Measurements from ENCODE around the gene DRC1. TPM values are rescaled to one million over a fixed set of nuclear protein-coding genes. Genes with fewer than 3 reads are reported as not detected.

Gene DRC1
- total RNA-seq, 1 experiment from 2014 or later = not detected

DNA sequence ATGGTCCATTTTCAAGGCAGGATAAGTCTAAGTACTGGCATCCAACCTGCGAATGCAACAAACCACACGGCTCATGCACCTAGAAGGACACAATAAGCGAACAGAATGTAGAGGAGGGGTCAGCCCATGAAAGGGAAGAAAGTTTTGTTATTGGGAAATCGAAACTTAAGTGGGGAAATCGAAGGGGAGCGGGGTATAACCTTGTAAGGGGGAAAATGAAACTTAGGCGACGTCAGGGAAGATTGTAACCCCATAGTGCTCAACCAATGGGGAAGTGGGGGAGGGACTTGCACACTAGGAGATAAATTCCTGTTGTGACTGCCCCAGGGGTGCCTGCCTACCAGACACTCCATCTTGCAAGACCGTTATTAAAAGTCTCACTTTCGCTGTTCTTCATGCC lies 91.8 kb downstream of the DRC1 start:
- no peaks in the 10 kb centered on the region for H3K9me3 Mint-ChIP-seq
- peaks cover 21 to 26% of the 10 kb centered on the region in 2 experiments for H3K4me1 Mint-ChIP-seq
- Histone ChIP-seq H3K14ac (ENCODE audit: insufficient read depth, low read length) (no peak overlapping the region), H4K91ac (ENCODE audit: insufficient read length, low read depth, low read length) (no peak overlapping the region), H3K27ac (ENCODE audit: insufficient read length, low read depth, low read length) (no peak overlapping the region), H4K8ac (replicated peaks; ENCODE audit: insufficient read length, low read depth, low read length) (no peak overlapping the region), H3K27me3 (ENCODE audit: insufficient read depth, low read length) (0 out of 2 replicates have a peak, but pooled peaks cover under 1% of the 10 kb centered on the region), H2AK5ac (ENCODE audit: insufficient read length, low read length) (no peak overlapping the region), H3K4ac (ENCODE audit: low read depth, low read length) (no peak overlapping the region), H2BK15ac (ENCODE audit: low read depth, low read length) (no peak overlapping the region), H2BK20ac (ENCODE audit: low read depth, low read length, poor library complexity, severe bottlenecking) (no peak overlapping the region), H3K79me2 (ENCODE audit: insufficient read depth, low read length) (no peaks in the 10 kb centered on the region), H3T11ph (ENCODE audit: low read length) (no peak overlapping the region), H3K4me1 (ENCODE audit: insufficient read depth, low read length) (peaks cover 2% of the 10 kb centered on the region; the same call in 1 of the 2 replicates), H4K20me1 (ENCODE audit: control insufficient read depth, insufficient read depth, insufficient read length) (no peaks in the 10 kb centered on the region), H2BK5ac (ENCODE audit: insufficient read length, low read length) (no peak overlapping the region), H3K18ac (ENCODE audit: insufficient read length, low read depth, low read length) (no peak overlapping the region), H3K79me1 (ENCODE audit: insufficient read depth, low read depth, low read length, poor library complexity, severe bottlenecking) (no peaks in the 10 kb centered on the region), H3K4me2 (ENCODE audit: insufficient read depth, insufficient read length, low read length) (no peak overlapping the region), H2BK12ac (ENCODE audit: insufficient read length, low read depth, low read length) (no peak overlapping the region), H3K56ac (ENCODE audit: insufficient read length, low read depth, low read length) (no peak overlapping the region), H2BK120ac (ENCODE audit: low read depth, low read length, poor library complexity, severe bottlenecking) (no peak overlapping the region), H2AFZ (ENCODE audit: low read length) (no peak overlapping the region), H3K9ac (ENCODE audit: extremely low read depth, insufficient read length, low read length) (no peak overlapping the region), H4K5ac (ENCODE audit: insufficient read length, low read depth, low read length) (no peak overlapping the region), H3K23ac (ENCODE audit: insufficient read length, low read depth, low read length) (no peak overlapping the region), H3K23me2 (ENCODE audit: insufficient read length, low read depth, low read length, poor library complexity, severe bottlenecking) (no peaks in the 10 kb centered on the region), H3K9me3 (ENCODE audit: control insufficient read depth, low read depth, low read length) (no peaks in the 10 kb centered on the region)
- WGBS (ENCODE audit: extremely low coverage, insufficient read length, low lambda C conversion rate) = no CpG with 5 or more reads among the region's 10 CpGs
- peaks cover 3% of the 10 kb centered on the region; the same call in 1 of the 2 replicates for H3K27me3 Mint-ChIP-seq (ENCODE audit: low read depth)
- TF ChIP-seq, protein P1, sequence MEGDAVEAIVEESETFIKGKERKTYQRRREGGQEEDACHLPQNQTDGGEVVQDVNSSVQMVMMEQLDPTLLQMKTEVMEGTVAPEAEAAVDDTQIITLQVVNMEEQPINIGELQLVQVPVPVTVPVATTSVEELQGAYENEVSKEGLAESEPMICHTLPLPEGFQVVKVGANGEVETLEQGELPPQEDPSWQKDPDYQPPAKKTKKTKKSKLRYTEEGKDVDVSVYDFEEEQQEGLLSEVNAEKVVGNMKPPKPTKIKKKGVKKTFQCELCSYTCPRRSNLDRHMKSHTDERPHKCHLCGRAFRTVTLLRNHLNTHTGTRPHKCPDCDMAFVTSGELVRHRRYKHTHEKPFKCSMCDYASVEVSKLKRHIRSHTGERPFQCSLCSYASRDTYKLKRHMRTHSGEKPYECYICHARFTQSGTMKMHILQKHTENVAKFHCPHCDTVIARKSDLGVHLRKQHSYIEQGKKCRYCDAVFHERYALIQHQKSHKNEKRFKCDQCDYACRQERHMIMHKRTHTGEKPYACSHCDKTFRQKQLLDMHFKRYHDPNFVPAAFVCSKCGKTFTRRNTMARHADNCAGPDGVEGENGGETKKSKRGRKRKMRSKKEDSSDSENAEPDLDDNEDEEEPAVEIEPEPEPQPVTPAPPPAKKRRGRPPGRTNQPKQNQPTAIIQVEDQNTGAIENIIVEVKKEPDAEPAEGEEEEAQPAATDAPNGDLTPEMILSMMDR (conservative IDR thresholded peaks at IDR 0.05) = no peak
- H3K36me3 Mint-ChIP-seq (ENCODE audit: insufficient read depth in 1 of 3, low read depth in 3 of 3) = no peaks in the 10 kb centered on the region
- H3K27ac Mint-ChIP-seq = no peak overlapping the region
- H3K4me3 Mint-ChIP-seq = no peak overlapping the region
- no peak for DNase-seq
